Smooth muscle cell (in vitro differentiated cells): ENCODE data around the gene PITPNB. TPM values are rescaled to one million over a fixed set of nuclear protein-coding genes. Genes with fewer than 3 reads are reported as not detected.

Source experiments
- DNase-seq: peaks from one replicate; lab custom pipeline; 2025; ENCODE audit not compliant: unreplicated experiment; lab: John Stamatoyannopoulos, UW
- H2AFZ ChIP-seq: fragments of 200-600 bp; sonication (generic); 2 replicates; pipeline ENCODE4 v1.6.0; 2016; ENCODE audit warnings: antibody characterized with exemption, low read depth, mild to moderate bottlenecking
- H3F3A ChIP-seq: fragments of 200-600 bp; sonication (generic); 2 replicates; pipeline ENCODE4 v1.6.0; 2017; ENCODE audit warnings: antibody characterized with exemption, low read depth
- H3K27ac ChIP-seq: fragments of 200-600 bp; sonication (generic); 2 replicates; pipeline ENCODE4 v1.5.1; 2016; ENCODE audit warnings: low read depth, mild to moderate bottlenecking
- H3K27me3 ChIP-seq: fragments of 200-600 bp; sonication (generic); 2 replicates; pipeline ENCODE4 v1.6.1; 2016; ENCODE audit warnings: low read depth, mild to moderate bottlenecking
- H3K36me3 ChIP-seq: fragments of 200-600 bp; sonication (generic); 2 replicates; pipeline ENCODE4 v1.5.1; 2016; ENCODE audit warnings: low read depth
- H3K4me1 ChIP-seq: fragments of 200-600 bp; sonication (generic); 2 replicates; pipeline ENCODE4 v1.5.1; 2016; ENCODE audit warnings: low read depth
- H3K4me2 ChIP-seq: fragments of 200-600 bp; sonication (generic); 2 replicates; pipeline ENCODE4 v1.6.0; 2016; ENCODE audit warnings: mild to moderate bottlenecking
- H3K4me3 ChIP-seq: fragments of 200-600 bp; sonication (generic); 2 replicates; pipeline ENCODE4 v1.5.1; 2016; ENCODE audit warnings: mild to moderate bottlenecking
- H3K79me2 ChIP-seq: fragments of 200-600 bp; sonication (generic); 2 replicates; pipeline ENCODE4 v1.6.0; 2016; ENCODE audit warnings: low read depth, mild to moderate bottlenecking
- H3K9ac ChIP-seq: fragments of 200-600 bp; sonication (generic); 2 replicates; pipeline ENCODE4 v1.6.0; 2016; ENCODE audit warnings: low read depth
- H3K9me3 ChIP-seq: fragments of 200-600 bp; sonication (generic); replicated peaks from 2 replicates; pipeline ENCODE4 v1.5.1; 2016; ENCODE audit warnings: low read depth
- H4K20me1 ChIP-seq: fragments of 200-600 bp; sonication (generic); 2 replicates; pipeline ENCODE4 v1.6.0; 2016; ENCODE audit warnings: low read depth
- WGBS: methylation state at CpG from one replicate; pipeline ENCODE4 v1.1.7; 2016; ENCODE audit warnings: low lambda C conversion rate; 5-methylcytosine and 5-hydroxymethylcytosine counted together
- polyA plus RNA-seq: library from polyadenylated mRNA; unstranded; fragments of >200 nt; fragmentation: Nextera tagmentation; extraction: Ambion mirVana; gene quantifications from 2 replicates; pipeline ENCODE4 v1.2.1, GENCODE V29; 2016
- total RNA-seq: library from RNA; depleted of rRNA; stranded (reverse); fragments of >200 nt; gene quantifications from 2 replicates; pipeline ENCODE4 v1.2.3, GENCODE V29; 2014
- TF ChIP-seq, protein P1 (sequence below): fragments of 200-600 bp; sonication (generic); IDR thresholded peaks from 2 replicates; pipeline ENCODE4 v1.5.1; 2017; ENCODE audit warnings: borderline replicate concordance, mild to moderate bottlenecking, antibody characterized with exemption; ENCODE audit not compliant: insufficient read depth, poor library complexity, severe bottlenecking

The PITPNB gene
- total and polyA plus RNA-seq, 2 experiments from 2014 or later = 37.8 to 47.0 TPM

DNA sequence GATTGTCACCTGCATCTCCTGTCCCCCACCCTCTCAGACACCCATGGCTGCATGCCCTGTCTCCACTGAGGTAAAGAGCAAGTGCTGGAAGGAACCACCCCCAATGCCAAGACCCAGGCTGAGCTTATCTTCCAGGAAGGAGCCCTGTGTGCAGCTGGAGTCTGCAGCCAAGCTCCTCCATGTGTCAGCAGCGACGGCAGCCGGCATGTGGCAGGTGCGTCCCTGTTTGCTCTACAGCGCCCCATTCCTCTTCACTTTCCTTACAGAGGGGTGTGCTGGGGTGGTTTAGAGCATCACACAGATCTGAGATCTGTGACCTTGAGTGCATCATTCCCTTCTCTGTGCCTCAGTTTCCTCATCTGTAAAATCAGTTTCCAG lies 109.8 kb downstream of the PITPNB start:
- Histone ChIP-seq H3K27ac (no peak overlapping the region), H2AFZ (no peak overlapping the region), H3K4me1 (peaks cover 9% of the 10 kb centered on the region), H3K9ac (no peak overlapping the region), H3K9me3 (no peaks in the 10 kb centered on the region), H3K79me2 (no peaks in the 10 kb centered on the region), H4K20me1 (no peaks in the 10 kb centered on the region), H3F3A (no peaks in the 10 kb centered on the region), H3K27me3 (peaks cover 45% of the 10 kb centered on the region), H3K36me3 (no peaks in the 10 kb centered on the region), H3K4me3 (no peak overlapping the region), H3K4me2 (no peak overlapping the region)
- DNase-seq = no peak
- WGBS = 52% methylated on average over 5 of the region's 5 CpGs
- TF ChIP-seq, protein P1, sequence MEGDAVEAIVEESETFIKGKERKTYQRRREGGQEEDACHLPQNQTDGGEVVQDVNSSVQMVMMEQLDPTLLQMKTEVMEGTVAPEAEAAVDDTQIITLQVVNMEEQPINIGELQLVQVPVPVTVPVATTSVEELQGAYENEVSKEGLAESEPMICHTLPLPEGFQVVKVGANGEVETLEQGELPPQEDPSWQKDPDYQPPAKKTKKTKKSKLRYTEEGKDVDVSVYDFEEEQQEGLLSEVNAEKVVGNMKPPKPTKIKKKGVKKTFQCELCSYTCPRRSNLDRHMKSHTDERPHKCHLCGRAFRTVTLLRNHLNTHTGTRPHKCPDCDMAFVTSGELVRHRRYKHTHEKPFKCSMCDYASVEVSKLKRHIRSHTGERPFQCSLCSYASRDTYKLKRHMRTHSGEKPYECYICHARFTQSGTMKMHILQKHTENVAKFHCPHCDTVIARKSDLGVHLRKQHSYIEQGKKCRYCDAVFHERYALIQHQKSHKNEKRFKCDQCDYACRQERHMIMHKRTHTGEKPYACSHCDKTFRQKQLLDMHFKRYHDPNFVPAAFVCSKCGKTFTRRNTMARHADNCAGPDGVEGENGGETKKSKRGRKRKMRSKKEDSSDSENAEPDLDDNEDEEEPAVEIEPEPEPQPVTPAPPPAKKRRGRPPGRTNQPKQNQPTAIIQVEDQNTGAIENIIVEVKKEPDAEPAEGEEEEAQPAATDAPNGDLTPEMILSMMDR = no peak

DNA sequence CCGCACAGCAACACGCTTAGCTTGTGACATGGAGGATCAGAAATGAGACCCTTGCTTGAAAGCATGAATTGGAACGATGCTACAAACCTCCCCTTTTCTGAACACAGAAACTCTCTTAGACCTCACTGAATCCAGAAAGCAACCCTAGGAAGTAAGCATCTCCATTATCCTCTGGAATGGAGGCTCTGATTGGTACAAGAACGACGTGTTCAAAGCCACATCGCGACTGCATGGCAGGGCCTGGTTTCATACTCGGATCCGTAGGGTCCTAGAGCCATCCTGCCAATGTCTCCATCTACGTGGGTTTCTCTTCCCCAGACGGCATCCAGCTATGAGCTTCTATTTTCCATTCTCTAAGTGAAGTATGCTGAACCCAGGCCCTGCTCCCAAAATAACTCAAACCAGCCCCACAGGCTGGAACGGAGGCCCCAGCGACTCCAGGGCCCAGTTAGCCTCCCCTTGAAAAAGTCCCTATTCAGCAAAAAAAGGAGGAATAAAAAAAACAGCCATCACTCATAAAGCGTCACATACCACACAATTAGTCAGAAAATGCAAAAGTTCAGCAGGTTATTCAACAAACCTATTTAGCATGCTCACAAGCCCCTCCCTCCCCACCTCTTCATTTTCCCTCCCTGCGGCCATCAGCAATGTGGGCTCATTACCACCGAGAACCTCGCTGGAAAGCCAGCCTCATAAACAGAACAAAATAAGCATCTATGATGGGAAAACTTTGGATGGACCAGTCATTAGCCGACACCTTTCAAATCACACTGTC lies 110.4 kb downstream of the PITPNB start:
- Histone ChIP-seq H3F3A (no peaks in the 10 kb centered on the region), H3K4me3 (no peak overlapping the region), H3K4me1 (peaks cover 14% of the 10 kb centered on the region), H3K9me3 (no peaks in the 10 kb centered on the region), H3K4me2 (no peak overlapping the region), H3K9ac (no peak overlapping the region), H3K36me3 (no peaks in the 10 kb centered on the region), H3K27ac (no peak overlapping the region), H4K20me1 (no peaks in the 10 kb centered on the region), H3K79me2 (no peaks in the 10 kb centered on the region), H3K27me3 (peaks cover 51% of the 10 kb centered on the region), H2AFZ (no peak overlapping the region)
- 72% methylated on average over 18 of the region's 18 CpGs for WGBS
- TF ChIP-seq, protein P1 = no peak
- no peak for DNase-seq

- peaks cover 63% of the 10 kb centered on the region for H3K27me3 ChIP-seq
- H3F3A ChIP-seq = no peaks in the 10 kb centered on the region
- no peaks in the 10 kb centered on the region for H3K79me2 ChIP-seq
- 85% methylated on average over 7 of the region's 7 CpGs for WGBS
- H3K4me2 ChIP-seq = no peak overlapping the region
- H4K20me1 ChIP-seq = no peaks in the 10 kb centered on the region
- no peak overlapping the region for H2AFZ ChIP-seq
- H3K27ac ChIP-seq = no peak overlapping the region
- no peaks in the 10 kb centered on the region for H3K9me3 ChIP-seq
- peaks cover 30% of the 10 kb centered on the region for H3K4me1 ChIP-seq
- TF ChIP-seq, protein P1 = no peak
- no peak overlapping the region for H3K9ac ChIP-seq
- DNase-seq = no peak
- no peaks in the 10 kb centered on the region for H3K36me3 ChIP-seq
- H3K4me3 ChIP-seq = no peak overlapping the region
Observed at GRCh38 chr22:27805841-27806240, 113.2 kb downstream of the PITPNB start.
